T-helper 1 cell treated with Interleukin-12 subunit alpha and Interleukin-12 subunit beta and Interleukin-4 antibody, amounts not matched to agents 30 ng/mL and 1 ng/mL, for 36 hours (primary cell): ENCODE measurements around the gene OGFR. TPM values are rescaled to one million over a fixed set of nuclear protein-coding genes. Genes with fewer than 3 reads are reported as not detected.

ENCODE experiments used
- intact Hi-C: fragments of 100-400 bp; cut with micrococcal nuclease; formaldehyde crosslinking; loops from one replicate; pipeline ENCODE4 v1.15.1; 2024
- total RNA-seq: library from RNA; stranded (reverse); gene quantifications from 2 replicates; pipeline ENCODE4 v1.2.3, GENCODE V29; 2022

Gene OGFR
- total RNA-seq, 1 donor from 2014 or later, result 82.6 TPM

DNA sequence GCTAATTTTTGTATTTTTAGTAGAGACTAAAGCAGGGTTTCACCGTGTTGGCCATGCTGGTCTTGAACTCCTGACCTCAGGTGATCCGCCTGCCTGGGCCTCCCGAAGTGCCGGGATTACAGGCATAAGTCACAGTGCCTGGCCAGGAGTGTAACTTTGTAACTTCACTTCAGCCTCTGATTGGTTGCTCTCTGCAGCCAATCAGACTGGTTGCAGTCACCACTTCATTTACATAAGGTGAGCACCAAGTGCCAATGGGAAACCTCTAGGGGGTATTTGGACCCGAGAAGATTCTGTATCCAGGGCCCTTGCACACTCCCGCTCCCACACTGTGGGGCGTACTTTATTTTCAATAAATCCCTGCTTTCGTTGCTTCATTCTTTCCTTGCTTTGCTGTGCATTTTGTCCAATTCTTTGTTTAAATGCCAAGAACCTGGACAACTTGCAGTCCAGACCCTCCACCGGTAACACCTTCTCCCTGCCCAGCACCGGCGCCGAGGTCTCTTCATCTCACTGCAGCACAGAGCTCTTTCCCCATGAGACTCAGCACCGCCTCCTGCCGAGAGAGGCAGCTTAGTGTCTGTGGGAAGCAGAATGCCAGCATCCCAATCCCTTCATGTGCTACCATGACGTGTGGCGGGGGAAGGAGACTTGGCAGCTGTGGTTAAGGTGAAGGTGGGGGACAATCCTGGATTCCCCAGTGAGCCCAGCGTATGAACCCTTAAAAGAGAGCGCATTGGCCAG, 22.3 kb upstream of the OGFR start:
- intact Hi-C loops, result no loop called here

GRCh38 chr20:62782893-62783278, 21.7 kb upstream of the OGFR start:
- intact Hi-C loops, result no loop called here

- intact Hi-C loops, result no loop called here
Observed at GRCh38 chr20:62784497-62784896, 20.1 kb upstream of the OGFR start.

DNA sequence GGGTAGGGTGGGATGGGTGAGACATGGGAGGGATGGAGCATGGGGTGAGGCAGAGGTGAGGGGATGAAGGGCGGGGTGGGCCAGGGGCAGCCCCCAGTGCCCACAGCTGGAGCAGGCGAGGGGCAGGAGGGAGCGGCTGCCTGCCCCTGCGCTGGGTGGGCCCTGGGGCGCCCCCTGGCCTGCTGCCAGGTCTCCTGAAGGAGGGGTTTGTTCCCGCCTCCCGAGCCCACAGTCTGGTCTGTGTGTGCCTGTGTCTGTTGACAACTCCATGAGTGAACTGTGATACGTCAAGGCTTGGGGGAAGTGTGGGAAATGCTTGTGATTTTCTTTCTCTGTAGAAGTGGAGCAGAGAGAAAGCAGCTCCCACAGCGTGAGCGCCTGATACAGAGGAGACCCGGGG, 19.2 kb upstream of the OGFR start:
- intact Hi-C loops, result no loop called here

GRCh38 chr20:62786157-62786556, 18.5 kb upstream of the OGFR start:
- intact Hi-C loops, result no loop called here

DNA sequence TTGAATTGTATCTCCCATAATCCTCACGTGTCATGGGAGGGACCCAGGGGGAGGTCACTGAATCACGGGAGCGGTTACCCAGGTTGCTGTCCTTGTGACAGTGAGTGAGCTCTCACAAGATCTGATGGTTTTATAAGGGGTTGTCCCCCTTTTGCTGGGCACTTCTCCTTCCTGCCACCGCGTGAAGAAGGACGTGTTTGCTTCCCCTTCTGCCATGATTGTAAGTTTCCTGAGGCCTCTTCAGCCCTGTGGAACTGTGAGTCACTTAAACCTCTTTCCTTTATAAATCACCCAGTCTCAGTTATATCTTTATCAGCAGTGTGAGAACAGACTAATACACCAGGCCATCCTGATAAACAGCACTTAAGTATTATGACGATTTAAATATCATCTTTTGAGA, 17.3 kb upstream of the OGFR start:
- intact Hi-C loops, result no loop called here

DNA sequence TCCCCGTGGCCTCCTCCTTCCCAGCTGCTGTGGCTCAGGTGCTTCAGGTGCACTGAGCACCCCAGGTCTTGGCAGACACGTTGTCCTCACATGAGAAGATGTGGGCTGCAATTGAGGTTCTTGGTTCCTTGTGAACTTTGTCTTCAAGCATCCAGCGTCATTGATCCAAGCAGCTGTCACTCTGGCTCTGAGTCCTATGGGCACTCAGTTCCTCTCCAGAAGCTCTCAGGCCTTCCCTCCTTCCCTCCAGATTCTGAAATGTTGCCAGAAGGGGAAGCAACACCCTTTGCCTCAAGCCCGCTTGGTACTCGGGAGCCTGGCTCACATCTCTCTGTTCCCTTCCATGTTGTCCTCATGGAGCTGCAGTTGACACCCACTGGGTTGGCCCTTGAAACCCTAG, 16.8 kb upstream of the OGFR start:
- intact Hi-C loops, result no loop called here

GRCh38 chr20:62788607-62789006, 16.0 kb upstream of the OGFR start:
- intact Hi-C loops, result no loop called here

- intact Hi-C loops, result loop anchor here (5.0 to 10.0 kb wide), 5 partner anchors 147 to 852 kb away; partner anchors contain the start of genes ADRM1, GID8, OSBPL2 and TAF4
Observed at GRCh38 chr20:62790075-62790474, 14.6 kb upstream of the OGFR start.

- intact Hi-C loops, result loop anchor here (1.0 to 10.0 kb wide), 7 partner anchors 123 to 851 kb away; partner anchors contain the start of genes ADRM1, GID8, OSBPL2 and TAF4
Observed at GRCh38 chr20:62791301-62792181, 13.1 kb upstream of the OGFR start.

DNA sequence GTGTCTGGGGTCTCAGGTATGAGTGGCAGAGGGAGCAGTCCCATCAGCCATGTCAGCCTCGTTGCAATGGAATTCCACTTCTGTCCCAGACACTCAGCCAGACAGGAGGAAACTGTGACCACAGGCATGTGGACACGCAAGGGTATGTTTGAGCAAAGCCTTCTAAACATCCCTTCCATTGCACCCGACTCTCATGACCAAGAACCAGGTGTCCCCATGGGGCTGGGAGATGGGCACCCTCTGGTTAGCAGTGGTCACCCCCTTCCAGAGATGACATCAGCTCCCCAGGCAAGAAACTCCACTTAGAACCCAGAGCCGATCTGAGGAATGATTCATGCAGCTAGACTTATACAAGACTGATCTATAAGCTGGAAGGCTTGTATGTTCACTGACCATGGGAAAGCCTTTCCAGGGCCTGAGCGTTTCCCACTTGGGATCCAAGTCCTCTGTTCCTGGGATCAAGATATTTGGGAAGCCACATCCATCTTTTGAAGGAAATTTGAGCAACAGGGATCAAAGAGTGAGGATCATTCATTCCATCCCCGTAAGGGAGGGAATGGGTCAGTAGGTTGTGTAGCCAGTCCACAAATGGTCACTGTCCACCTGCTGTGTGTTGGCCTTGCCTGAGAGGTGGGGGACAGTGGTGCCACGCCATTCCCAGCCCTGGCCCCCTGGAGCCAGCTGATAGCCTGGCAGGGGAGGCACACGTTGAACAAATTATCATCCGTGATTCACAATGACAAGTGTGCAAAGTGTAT, 12.3 kb upstream of the OGFR start:
- intact Hi-C loops, result loop anchor here (5.0 to 10.0 kb wide), 5 partner anchors 145 to 850 kb away; partner anchors contain the start of genes ADRM1, GID8, OSBPL2 and TAF4

- intact Hi-C loops, result loop anchor here (5.0 to 10.0 kb wide), 5 partner anchors 144 to 849 kb away; partner anchors contain the start of genes ADRM1, GID8, OSBPL2 and TAF4
Observed at GRCh38 chr20:62792940-62793756, 11.5 kb upstream of the OGFR start.

- intact Hi-C loops, result loop anchor here (1.0 to 10.0 kb wide), 15 partner anchors 11 to 849 kb away; partner anchors contain the start of genes ADRM1, GID8, OGFR and OSBPL2
Observed at GRCh38 chr20:62793757-62794006, 11.0 kb upstream of the OGFR start.

DNA sequence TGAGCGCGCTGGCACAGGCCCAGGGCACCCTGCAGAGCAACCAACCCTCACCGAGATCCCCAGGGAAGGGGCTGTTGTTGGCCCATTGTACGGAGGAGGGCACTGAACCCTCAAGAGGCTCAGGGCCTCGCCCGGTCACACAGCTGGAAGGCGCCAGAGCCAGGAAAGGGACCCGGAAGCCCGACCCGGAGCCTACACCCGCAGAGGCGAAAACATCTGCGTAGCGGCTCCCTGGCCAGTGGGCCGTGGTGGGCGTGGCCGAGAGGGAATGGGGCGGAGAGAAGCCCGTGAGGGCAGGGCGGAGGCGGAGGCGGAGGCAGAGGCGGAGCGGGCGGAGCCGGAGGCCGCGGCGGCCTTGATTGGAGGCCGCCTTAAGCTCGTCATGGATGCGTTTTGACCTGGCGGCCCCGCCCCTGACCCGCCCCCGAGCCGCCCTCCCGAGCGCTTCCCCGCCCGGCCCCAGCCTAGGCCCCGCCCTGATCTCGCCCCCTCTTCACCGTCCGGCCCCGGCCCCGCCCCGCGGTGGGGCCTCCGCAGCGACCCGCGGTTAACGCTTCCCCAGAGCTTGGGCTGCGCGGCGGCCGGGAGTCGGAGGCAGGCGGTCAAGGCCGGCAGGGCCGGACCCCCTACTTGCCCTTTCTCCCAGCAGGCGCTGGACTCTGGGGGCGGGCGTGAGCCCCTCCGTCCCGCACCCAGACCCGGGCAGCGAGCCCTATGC, 10.5 kb upstream of the OGFR start:
- intact Hi-C loops, result loop anchor here (1.0 to 10.0 kb wide), 15 partner anchors 10 to 848 kb away; partner anchors contain the start of genes ADRM1, GID8, OGFR and OSBPL2

DNA sequence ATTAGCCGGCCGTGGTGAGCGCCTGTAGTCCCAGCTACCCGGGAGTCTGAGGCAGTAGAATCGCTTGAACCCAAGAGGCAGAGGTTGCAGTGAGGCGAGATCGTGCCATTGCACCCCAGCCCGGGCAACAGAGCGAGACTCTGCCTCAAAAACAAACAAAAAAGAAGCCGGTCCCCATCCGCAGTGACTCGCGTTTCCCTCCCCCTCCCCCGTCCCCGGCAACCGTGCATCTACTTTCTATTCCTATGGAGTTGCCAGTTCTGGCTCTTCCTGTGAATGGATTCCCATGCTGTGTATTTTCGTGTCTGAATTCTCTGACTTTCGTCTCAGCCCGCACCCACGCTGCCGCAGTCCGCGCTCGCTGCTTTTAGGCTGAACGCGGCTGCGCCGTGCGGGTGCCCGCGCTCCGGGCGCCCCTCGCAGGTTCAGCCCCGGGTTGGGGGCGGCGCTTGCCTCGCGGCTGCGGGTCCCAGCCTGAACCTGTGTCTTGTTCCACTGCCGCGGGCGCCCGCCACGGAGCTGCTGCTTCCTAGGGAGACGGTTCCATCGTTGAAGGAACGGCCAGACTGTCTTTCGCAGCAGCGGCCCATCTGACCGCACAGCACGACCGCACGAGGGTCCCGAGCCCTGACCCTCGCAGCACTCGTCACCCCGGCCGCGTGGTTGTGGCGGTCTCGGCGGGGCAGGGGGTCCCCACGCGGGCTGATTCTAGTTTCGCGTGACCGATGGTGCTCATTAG, 9.4 kb upstream of the OGFR start:
- intact Hi-C loops, result loop anchor here (2.0 to 10.0 kb wide), 4 partner anchors 30 to 730 kb away; partner anchors contain the start of genes LSM14B, TAF4 and TCFL5

DNA sequence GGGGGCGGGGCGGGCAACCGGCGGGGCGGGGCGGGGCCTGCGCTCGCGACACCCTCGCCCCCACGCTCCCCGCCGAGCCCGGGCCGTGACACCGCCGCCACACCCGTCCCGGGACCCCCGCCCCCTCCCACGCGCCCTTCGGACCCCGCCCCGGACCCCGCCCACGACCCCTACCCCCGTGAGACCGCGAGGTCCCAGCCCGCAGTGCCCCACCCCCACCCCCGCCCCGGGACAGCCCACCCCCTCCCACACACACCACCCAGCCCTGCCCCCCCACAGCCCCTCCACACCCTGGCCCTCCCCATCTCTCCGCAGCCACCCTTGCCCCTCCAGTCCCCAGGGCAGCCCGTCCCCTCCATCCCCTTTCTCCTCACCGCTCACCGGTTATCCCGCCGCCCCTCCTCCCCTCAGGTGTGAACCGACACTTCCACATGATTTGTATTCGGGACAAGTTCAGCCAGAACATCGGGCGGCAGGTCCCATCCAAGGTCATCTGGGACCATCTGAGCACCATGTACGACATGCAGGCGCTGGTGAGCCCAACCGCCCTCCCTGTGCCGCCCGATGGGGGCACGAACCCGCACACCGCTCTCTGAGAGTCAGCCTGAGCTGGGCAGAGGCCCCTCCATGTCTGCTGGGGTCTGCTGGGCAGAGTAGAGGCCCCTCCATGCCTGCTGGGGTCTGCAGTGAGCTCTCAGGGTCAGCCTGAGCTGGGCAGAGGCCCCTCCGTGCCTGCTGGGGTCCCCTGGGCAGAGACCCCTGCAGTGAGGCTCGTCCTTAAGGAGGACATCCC, 7.7 kb upstream of the OGFR start:
- intact Hi-C loops, result loop anchor here (1.0 to 10.0 kb wide), 3 partner anchors 390 to 732 kb away; partner anchors contain the start of genes CABLES2, LSM14B and TAF4

DNA sequence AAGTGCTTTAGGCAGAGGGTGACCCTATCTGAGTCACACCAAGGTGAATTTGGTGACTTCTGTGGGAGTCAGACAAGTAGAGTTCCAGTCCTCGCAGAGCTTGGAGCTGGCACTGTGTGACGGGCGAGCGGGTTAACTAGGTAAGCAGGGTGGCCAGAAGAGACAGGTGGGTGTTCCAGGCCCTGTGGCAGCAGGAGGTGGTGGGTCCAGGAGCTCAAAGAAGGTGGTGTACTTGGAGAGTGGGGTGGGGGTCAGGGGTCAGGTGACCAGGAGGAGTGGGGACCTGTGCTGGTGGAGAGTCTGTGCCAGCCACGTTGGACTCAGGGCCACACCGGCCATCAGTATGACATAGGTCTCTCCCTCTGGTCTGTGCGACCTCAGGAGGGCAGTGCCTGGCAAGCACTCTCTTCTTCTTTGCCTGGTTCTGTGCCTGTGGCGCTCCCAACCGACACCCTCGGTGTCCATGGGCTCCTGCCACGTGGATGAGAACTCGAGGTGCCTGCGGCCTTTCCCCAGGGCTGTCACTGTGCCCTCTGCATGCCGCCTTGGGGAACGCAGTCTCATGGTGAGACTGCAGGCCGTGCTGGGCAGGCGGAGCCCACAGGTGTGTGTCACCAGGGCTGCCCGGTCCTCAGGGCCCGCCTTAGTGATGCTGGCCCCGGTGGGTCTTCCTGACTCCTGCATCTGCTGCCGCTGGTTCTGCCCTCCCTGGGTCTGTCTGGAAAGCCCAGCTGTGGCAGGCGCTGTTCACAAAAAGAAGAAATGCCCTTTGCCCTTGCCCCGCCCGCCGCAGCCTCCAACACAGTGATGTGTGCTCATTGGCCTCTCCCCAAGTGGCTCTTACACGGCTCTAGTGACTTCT, 6.7 kb upstream of the OGFR start:
- intact Hi-C loops, result loop anchor here (5.0 to 10.0 kb wide), 2 partner anchors 676 to 733 kb away; partner anchors contain the start of genes LSM14B and TAF4
